Left hindlimb (tissue), 1 donor: ENCODE results near the gene SUOX.
"Not testable (repeated sequence)": the region's sequence is repeated elsewhere in the genome, so short reads cannot be mapped to it uniquely, and the experiment has no call there.

Experiments
- DNase-seq: peaks from one replicate; pipeline ENCODE4 v3.0.0-alpha.2; 2018

The SUOX gene

GRCh38 chr12:55984861-55985260 is 12.2 kb upstream of the SUOX start:
- DNase-seq, result no peak

- no peak for DNase-seq
Measured at GRCh38 chr12:55985341-55985740, 11.7 kb upstream of the SUOX start.

GRCh38 chr12:55985976-55986375 is 11.1 kb upstream of the SUOX start:
- DNase-seq, result not testable (repeated sequence)

GRCh38 chr12:55991110-55991509 is 6.0 kb upstream of the SUOX start:
- DNase-seq, result no peak

- no peak for DNase-seq
Measured at GRCh38 chr12:55993230-55993853, 3.7 kb upstream of the SUOX start.

- no peak for DNase-seq
Measured at GRCh38 chr12:55995366-55995765, 1.7 kb upstream of the SUOX start.

- peak; percentile 59 for DNase-seq
Measured at GRCh38 chr12:55996201-55996714, 818 bp upstream of the SUOX start.

GRCh38 chr12:55997535-55997859 is 421 bp downstream of the SUOX start:
- DNase-seq, result no peak

- DNase-seq, result not testable (repeated sequence)
Measured at GRCh38 chr12:55999522-55999921, 2.4 kb downstream of the SUOX start.

GRCh38 chr12:55999999-56000540 is 3.0 kb downstream of the SUOX start:
- not testable (repeated sequence) for DNase-seq

- DNase-seq, result no peak
Measured at GRCh38 chr12:56001487-56002100, 4.5 kb downstream of the SUOX start.

- not testable (repeated sequence) for DNase-seq
Measured at GRCh38 chr12:56003376-56003775, 6.3 kb downstream of the SUOX start.

- no peak for DNase-seq
Measured at GRCh38 chr12:56004211-56004610, 7.1 kb downstream of the SUOX start.

GRCh38 chr12:56007564-56008559 is 10.8 kb downstream of the SUOX start:
- peak; percentile 76 for DNase-seq

GRCh38 chr12:56010111-56010570 is 13.1 kb downstream of the SUOX start:
- no peak for DNase-seq

GRCh38 chr12:56011509-56012090 is 14.5 kb downstream of the SUOX start:
- no peak for DNase-seq

- no peak for DNase-seq
Measured at GRCh38 chr12:56013482-56013881, 16.4 kb downstream of the SUOX start.

- no peak for DNase-seq
Measured at GRCh38 chr12:56014205-56014604, 17.1 kb downstream of the SUOX start.

- no peak for DNase-seq
Measured at GRCh38 chr12:56017181-56017580, 20.1 kb downstream of the SUOX start.

GRCh38 chr12:56018356-56018755 is 21.3 kb downstream of the SUOX start:
- DNase-seq, result no peak

- DNase-seq, result peak; percentile 83
Measured at GRCh38 chr12:56020423-56021184, 23.5 kb downstream of the SUOX start, which contains the start of gene IKZF4. Gene IKZF4 (plus strand): TSS chr12:56021043. CDS start chr12:56021494, 451 bp downstream.
